AG09309 (cell line): ENCODE results near the gene PCBP3.
A peak's percentile ranks its signal among the peaks of the same experiment; 100 is the strongest.

Experiments
- DNase-seq: peaks from one replicate; pipeline ENCODE4 v3.0.0-alpha.2; 2010; ENCODE audit warnings: low read depth
- H3K4me3 ChIP-seq: 2 replicates; pipeline ENCODE4 v1.5.1; 2011; ENCODE audit warnings: mild to moderate bottlenecking, low read depth, low read length, moderate library complexity; ENCODE audit not compliant: control insufficient read depth
- TF ChIP-seq, protein P1 (sequence below): IDR thresholded peaks from 2 replicates; pipeline ENCODE4 v1.5.1; 2011; ENCODE audit warnings: mild to moderate bottlenecking, low read depth, low read length, inconsistent platforms; ENCODE audit not compliant: insufficient read depth, control insufficient read depth; ENCODE audit errors: missing control alignments

PCBP3 gene

DNA sequence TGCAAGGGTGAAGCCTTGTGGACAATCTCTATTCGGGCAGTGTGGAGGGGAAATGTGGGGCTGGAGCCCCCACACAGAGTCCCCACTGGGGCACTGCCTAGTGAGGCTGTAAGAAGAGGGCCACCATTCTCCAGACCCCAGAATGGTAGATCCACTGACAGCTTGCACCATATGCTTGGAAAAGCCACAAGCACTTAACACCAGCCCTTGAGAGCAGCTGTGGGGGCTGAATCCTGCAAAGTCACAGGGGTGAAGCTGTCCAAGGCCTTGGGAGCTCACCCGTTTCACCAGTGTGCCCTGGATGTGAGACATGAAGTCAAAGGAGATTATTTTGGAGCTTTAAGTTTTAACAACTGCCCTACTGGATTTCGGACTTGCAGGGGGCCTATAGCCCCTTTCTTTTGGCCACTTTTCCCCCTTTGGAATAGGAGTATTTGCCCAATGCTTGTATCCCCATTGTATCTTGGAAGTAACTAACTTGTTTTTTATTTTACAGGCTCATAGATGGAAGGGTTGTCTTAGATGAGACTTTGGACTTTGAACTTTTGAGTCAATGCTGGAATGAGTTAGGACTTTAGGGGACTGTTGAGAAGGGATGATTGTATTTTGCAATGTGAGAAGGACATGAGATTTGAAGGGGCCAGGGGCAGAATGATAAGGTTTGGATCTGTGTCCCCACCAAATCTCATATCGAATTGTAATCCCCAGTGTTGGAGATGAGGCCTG lies 321.7 kb downstream of the PCBP3 start:
- DNase-seq, result no peak
- H3K4me3 ChIP-seq, result no peak overlapping the region
- TF ChIP-seq, protein P1, sequence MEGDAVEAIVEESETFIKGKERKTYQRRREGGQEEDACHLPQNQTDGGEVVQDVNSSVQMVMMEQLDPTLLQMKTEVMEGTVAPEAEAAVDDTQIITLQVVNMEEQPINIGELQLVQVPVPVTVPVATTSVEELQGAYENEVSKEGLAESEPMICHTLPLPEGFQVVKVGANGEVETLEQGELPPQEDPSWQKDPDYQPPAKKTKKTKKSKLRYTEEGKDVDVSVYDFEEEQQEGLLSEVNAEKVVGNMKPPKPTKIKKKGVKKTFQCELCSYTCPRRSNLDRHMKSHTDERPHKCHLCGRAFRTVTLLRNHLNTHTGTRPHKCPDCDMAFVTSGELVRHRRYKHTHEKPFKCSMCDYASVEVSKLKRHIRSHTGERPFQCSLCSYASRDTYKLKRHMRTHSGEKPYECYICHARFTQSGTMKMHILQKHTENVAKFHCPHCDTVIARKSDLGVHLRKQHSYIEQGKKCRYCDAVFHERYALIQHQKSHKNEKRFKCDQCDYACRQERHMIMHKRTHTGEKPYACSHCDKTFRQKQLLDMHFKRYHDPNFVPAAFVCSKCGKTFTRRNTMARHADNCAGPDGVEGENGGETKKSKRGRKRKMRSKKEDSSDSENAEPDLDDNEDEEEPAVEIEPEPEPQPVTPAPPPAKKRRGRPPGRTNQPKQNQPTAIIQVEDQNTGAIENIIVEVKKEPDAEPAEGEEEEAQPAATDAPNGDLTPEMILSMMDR, result no peak

DNA sequence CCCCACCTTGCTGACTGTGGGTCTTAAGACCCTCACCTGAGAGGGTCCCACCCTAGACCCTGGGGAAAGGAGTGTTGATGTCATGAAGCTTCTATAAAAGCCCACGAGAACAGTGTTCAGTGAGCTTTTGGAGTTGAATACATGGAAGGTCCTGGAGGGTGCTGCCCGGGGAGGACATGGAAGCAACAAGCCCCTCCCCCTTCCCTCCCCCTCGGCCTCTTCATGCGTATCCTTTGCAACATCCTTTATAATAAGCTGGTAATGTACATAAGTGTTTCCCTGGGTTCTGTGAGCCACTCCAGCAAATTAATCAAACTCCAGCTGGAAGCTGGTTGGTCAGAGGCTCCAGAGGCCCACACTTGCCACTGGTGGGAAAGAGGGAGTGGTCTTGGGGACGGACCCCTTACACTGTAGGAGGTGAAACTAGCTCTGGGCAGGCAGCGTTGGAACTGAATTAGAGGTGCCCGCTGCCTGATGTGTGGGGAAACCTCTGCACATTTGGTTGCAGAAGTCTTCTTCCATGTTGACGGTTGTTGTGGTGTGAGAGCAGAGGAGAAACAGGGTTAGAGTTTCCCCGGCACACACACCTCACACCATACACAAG lies 323.4 kb downstream of the PCBP3 start:
- DNase-seq, result no peak
- TF ChIP-seq, protein P1, result no peak
- H3K4me3 ChIP-seq, result no peak overlapping the region

DNA sequence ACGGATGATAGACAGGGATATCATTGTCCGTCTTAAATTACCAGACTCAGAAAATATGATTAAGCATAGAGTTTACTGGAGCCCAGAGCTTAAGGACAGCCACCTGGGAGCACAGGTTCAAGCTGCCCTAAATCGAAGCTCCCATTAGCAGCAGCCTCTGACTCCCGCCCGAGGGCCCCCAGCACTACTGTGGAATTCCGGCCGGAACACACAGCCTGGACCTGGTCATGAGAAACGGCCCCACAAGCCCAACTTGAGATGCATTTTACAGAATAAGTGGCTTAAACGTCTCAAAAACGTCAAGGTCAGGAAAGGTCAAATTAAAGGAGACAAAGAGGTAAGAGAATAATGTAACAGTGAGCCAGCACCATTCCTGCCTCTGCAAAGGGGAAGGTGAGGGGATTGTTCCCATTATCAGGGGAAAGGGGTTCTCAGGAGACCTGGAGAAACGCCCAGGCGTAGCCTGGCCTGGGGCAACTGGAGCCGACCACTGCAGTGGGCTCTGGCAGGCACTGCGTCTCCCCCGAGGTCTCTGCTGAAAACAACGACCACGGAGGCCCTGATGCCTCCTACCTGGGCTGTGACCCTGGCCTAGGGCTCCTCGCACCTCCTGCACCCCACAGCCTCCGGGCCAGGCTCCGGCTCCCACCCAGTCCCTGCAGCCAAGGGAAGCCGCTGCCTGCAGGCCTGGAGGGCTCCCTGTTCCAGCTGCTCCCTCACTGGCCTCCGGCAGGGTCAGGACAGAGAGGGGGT lies 326.6 kb downstream of the PCBP3 start:
- TF ChIP-seq, protein P1, result no peak
- no peak overlapping the region for H3K4me3 ChIP-seq
- no peak for DNase-seq

DNA sequence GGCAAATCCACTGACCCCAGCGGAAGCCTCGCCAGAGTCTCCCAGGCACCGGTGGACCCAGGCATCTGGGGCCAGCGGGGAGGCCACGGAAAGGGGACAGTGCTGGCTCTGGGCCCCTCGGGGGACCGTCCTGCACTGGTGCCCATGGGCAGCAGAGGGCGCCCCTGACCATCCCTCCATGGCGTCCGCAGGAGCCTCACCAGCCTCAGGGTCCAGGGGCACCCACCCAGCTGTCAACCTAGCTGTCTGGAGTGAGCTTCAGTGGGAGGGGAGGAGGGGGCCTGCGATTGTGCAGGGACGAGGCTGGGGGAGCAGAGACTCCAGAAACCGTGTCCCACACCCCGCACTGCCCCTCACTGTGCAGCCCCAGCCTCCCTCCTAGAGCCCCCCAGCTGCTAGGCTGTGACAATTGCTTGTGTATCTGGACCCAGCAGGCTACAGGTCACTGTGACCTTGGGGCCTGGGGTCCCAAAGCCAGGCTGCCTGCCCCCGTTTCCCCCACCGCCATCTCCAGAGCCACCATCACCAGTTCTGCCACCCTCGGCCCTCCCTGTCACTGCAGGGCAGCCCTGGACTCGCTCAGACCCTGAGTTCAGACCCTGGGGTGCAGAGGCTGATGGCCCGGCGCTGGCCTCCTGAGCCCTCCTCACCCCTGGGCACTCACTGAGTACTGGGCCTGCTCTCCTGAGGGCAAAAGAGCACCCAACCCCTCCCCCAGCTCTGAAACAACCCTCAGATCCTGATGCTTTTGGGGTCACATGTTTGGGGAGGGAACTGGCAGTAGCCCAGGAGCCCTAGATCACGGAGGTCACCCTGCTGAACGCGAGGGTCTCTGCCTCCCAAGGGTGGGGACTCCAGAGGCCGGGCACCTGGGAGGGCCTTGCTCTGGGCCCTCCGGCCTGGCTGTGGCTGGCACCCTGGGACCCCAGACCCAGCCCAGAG lies 327.4 kb downstream of the PCBP3 start:
- DNase-seq, result no peak
- H3K4me3 ChIP-seq, result no peak overlapping the region
- TF ChIP-seq, protein P1, result peak; percentile 92

DNA sequence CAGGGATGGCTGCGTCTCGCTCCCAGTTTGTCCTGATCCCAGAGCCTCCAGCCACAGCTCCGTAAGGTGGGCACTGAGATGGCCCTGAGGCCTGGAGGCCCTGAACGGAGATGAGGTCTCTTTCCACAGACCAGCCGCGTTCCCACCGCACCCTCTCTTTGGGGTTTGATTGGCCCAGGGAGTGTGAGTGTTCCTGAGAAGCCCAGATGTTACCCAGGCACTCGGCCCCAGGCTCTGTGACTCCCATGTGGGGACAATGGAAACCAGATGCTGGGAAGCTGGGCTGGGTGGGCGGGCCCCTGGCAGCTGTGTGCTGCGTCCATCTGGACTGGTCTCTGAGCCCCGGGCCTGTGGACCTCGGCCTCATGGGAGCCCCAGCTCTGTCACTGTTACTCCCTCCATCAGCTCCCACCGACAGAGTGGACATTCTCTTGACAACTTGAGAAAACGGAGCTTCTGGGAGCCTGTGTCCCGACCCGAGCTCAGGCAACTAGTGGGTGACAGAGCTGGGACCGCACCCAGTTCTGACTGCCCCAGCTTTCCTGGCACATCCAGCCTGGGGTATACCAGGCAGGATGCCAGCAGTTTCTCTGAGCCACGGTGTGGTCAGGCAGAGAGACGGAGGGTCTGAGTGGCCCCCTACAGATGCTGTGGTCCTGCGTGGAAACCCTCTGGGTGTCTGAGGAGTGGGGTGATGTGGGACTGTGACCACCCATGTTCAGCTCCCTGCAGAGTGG lies 328.3 kb downstream of the PCBP3 start:
- TF ChIP-seq, protein P1, result no peak
- DNase-seq, result no peak
- H3K4me3 ChIP-seq, result no peak overlapping the region
